ENCODE measurements around the gene ZNF24. TPM values are rescaled to one million over a fixed set of nuclear protein-coding genes. Genes with fewer than 3 reads are reported as not detected.

ZNF24 gene
- total RNA-seq, 1 experiment from 2014 or later, result 57.9 TPM

DNA sequence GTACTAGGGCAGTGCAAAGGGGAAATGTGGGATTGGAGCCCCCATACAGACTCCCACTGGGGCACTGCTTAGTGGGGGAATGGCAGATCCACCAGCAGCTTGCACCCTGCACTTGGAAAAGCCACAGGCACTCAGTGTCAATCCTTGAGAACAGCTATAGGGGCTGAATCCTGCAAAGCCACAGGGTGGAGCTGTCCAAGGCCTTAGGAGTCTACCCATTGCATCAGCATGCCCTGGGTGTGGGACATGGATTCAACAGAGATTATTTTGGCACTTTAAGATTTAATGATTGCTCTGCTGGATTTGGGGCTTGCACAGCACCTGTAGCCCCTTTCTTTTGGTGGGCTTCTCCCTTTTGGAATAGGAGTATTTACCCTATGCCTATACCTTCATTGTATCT lies 8.6 kb upstream of the ZNF24 start:
- no peak overlapping the region for H3K9ac ChIP-seq (ENCODE audit: extremely low read depth, insufficient read length, low read length)
- no peak overlapping the region for H4K5ac ChIP-seq (ENCODE audit: insufficient read length, low read depth, low read length)
- TF ChIP-seq, protein P1, sequence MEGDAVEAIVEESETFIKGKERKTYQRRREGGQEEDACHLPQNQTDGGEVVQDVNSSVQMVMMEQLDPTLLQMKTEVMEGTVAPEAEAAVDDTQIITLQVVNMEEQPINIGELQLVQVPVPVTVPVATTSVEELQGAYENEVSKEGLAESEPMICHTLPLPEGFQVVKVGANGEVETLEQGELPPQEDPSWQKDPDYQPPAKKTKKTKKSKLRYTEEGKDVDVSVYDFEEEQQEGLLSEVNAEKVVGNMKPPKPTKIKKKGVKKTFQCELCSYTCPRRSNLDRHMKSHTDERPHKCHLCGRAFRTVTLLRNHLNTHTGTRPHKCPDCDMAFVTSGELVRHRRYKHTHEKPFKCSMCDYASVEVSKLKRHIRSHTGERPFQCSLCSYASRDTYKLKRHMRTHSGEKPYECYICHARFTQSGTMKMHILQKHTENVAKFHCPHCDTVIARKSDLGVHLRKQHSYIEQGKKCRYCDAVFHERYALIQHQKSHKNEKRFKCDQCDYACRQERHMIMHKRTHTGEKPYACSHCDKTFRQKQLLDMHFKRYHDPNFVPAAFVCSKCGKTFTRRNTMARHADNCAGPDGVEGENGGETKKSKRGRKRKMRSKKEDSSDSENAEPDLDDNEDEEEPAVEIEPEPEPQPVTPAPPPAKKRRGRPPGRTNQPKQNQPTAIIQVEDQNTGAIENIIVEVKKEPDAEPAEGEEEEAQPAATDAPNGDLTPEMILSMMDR (conservative IDR thresholded peaks at IDR 0.05), result no peak
- H2AK5ac ChIP-seq (ENCODE audit: insufficient read length, low read length), result no peak overlapping the region
- H4K20me1 ChIP-seq (ENCODE audit: control insufficient read depth, insufficient read depth, insufficient read length), result no peaks in the 10 kb centered on the region
- H3K56ac ChIP-seq (ENCODE audit: insufficient read length, low read depth, low read length), result no peak overlapping the region
- DNase-seq, result no peak
- H3K79me2 ChIP-seq (ENCODE audit: insufficient read depth, low read length), result no peaks in the 10 kb centered on the region
- H3T11ph ChIP-seq (ENCODE audit: low read length), result no peak overlapping the region
- H3K18ac ChIP-seq (ENCODE audit: insufficient read length, low read depth, low read length), result no peak overlapping the region
- peaks cover 17% of the 10 kb centered on the region for H3K9me3 ChIP-seq (ENCODE audit: control insufficient read depth, low read depth, low read length)
- H4K8ac ChIP-seq (replicated peaks; ENCODE audit: insufficient read length, low read depth, low read length), result no peak overlapping the region
- no peaks in the 10 kb centered on the region; the same call in 1 of the 2 replicates for H3K4me1 ChIP-seq (ENCODE audit: insufficient read depth, low read length)
- H3K9me3 Mint-ChIP-seq, result peaks cover 27 to 32% of the 10 kb centered on the region in 2 experiments
- peaks cover 12 to 21% (median 20%) of the 10 kb centered on the region in 3 experiments for H3K36me3 Mint-ChIP-seq (ENCODE audit: insufficient read depth in 1 of 3, low read depth in 3 of 3)
- no peak overlapping the region for H3K4me3 Mint-ChIP-seq
- peaks cover 23 to 25% of the 10 kb centered on the region in 2 experiments for H3K4me1 Mint-ChIP-seq
- H3K14ac ChIP-seq (ENCODE audit: insufficient read depth, low read length), result no peak overlapping the region; the same call in 1 of the 2 replicates
- H2BK20ac ChIP-seq (ENCODE audit: low read depth, low read length, poor library complexity, severe bottlenecking), result no peak overlapping the region
- no peak overlapping the region for H3K27ac ChIP-seq (ENCODE audit: insufficient read length, low read depth, low read length)
- H2AFZ ChIP-seq (ENCODE audit: low read length), result no peak overlapping the region
- no peaks in the 10 kb centered on the region for H3K27me3 ChIP-seq (ENCODE audit: insufficient read depth, low read length)
- H2BK15ac ChIP-seq (ENCODE audit: low read depth, low read length), result no peak overlapping the region
- no peaks in the 10 kb centered on the region for H3K79me1 ChIP-seq (ENCODE audit: insufficient read depth, low read depth, low read length, poor library complexity, severe bottlenecking)
- no peak overlapping the region for H2BK120ac ChIP-seq (ENCODE audit: low read depth, low read length, poor library complexity, severe bottlenecking)
- H3K4ac ChIP-seq (ENCODE audit: low read depth, low read length), result no peak overlapping the region
- H3K23ac ChIP-seq (ENCODE audit: insufficient read length, low read depth, low read length), result no peak overlapping the region
- H3K27ac Mint-ChIP-seq, result no peak overlapping the region
- peaks cover 3% of the 10 kb centered on the region for H3K27me3 Mint-ChIP-seq (ENCODE audit: low read depth)
- no peak overlapping the region for H3K4me2 ChIP-seq (ENCODE audit: insufficient read depth, insufficient read length, low read length)
- H3K23me2 ChIP-seq (ENCODE audit: insufficient read length, low read depth, low read length, poor library complexity, severe bottlenecking), result no peaks in the 10 kb centered on the region
- no peak overlapping the region for H4K91ac ChIP-seq (ENCODE audit: insufficient read length, low read depth, low read length)
- no peak overlapping the region for H2BK12ac ChIP-seq (ENCODE audit: insufficient read length, low read depth, low read length)
- no peak overlapping the region for H2BK5ac ChIP-seq (ENCODE audit: insufficient read length, low read length)
